SU-DHL-6 (cell line): ENCODE data around the gene RBFOX2.

ENCODE experiments used
- EZH2phosphoT487 ChIP-seq: fragments of 200-600 bp; sonication (generic), shearing (Covaris generic); conservative IDR thresholded peaks from 2 replicates; pipeline ENCODE4 v1.6.1; 2018; ENCODE audit warnings: mild to moderate bottlenecking, antibody characterized with exemption, low read length, moderate library complexity, mixed read lengths
- TF ChIP-seq, protein P1 (sequence below): fragments of 200-600 bp; sonication (generic); IDR thresholded peaks from one replicate; pipeline ENCODE4 v1.5.1; 2017; ENCODE audit warnings: antibody characterized with exemption, mild to moderate bottlenecking, low read length, moderate library complexity; ENCODE audit not compliant: insufficient read depth, poor library complexity, severe bottlenecking

DNA sequence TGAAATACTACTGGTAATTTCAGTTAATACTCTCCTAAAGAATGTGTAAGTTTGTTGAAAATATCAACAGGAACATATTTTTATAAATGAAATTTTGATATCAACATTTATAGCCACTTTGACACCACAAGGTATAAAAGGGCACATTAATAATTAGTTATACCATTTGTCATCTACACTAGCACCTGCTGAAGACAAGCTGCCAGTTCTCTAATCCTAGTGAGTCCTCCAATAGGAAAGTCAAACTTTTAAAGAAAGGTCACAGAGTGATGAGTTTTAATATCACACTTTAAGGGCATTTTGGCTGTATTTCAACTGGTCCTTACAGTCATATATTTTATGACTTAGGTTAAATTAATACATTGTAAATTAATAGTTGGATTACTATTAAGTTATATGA is 258.6 kb downstream of the RBFOX2 start:
- TF ChIP-seq, protein P1, sequence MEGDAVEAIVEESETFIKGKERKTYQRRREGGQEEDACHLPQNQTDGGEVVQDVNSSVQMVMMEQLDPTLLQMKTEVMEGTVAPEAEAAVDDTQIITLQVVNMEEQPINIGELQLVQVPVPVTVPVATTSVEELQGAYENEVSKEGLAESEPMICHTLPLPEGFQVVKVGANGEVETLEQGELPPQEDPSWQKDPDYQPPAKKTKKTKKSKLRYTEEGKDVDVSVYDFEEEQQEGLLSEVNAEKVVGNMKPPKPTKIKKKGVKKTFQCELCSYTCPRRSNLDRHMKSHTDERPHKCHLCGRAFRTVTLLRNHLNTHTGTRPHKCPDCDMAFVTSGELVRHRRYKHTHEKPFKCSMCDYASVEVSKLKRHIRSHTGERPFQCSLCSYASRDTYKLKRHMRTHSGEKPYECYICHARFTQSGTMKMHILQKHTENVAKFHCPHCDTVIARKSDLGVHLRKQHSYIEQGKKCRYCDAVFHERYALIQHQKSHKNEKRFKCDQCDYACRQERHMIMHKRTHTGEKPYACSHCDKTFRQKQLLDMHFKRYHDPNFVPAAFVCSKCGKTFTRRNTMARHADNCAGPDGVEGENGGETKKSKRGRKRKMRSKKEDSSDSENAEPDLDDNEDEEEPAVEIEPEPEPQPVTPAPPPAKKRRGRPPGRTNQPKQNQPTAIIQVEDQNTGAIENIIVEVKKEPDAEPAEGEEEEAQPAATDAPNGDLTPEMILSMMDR, result no peak
- TF ChIP-seq EZH2phosphoT487, result no peak
